Measurements from ENCODE around the gene RAMACL.
"Not testable (repeated sequence)": the region's sequence is repeated elsewhere in the genome, so short reads cannot be mapped to it uniquely, and the experiment has no call there.

RAMACL gene

DNA sequence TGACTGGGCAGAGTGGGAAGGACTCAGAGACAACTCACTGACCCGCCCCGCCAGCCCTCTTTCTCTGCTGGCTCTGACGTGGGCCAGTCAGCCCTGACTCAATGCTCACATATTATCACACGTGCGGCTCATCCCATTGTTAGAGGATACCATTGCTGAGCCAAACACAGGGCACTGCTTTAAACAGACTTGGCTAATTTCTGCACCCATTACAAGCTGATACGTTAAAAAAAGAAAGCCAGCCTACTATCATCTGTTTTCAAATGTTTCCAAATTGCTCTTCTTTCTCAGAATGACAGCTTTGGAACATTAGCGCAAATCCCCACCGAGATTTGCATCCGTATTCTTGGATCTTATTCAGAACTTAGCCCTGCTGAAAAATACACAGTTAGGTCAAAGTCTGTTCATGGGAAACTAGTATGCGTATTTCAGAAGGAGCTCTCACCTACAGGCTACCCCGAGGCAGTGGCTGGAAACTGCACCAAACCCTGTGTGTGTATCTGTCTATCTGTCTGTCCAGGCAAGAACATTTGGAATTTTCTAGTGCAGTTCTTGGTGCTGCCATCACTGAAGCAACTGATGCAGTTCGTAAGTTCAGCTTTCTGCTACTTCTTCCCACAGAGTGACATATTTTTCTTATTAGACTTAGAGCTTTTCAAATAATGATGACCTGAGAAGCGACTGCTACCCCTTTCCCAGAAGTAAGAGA is 32.8 kb downstream of the RAMACL start:
- no peak for DNase-seq

DNA sequence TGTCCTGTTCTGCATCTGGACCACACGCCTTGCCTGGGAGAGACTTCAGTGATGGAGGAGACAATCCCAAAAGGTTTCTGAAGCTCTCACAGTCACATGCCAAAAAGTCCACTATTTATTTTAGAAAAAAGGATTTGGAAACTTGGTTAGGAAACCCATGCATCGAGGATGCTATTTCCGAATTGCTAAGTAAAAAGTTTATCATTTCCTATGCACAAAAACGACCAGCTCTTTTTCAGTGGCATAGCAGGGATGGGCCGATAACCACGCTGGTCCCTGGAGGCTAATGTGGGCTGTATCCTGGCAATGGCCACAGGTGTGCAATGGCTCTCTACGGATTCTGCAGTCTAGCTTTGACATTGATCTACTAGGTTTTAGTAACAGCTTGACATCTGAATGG is 33.9 kb downstream of the RAMACL start:
- no peak for DNase-seq

DNA sequence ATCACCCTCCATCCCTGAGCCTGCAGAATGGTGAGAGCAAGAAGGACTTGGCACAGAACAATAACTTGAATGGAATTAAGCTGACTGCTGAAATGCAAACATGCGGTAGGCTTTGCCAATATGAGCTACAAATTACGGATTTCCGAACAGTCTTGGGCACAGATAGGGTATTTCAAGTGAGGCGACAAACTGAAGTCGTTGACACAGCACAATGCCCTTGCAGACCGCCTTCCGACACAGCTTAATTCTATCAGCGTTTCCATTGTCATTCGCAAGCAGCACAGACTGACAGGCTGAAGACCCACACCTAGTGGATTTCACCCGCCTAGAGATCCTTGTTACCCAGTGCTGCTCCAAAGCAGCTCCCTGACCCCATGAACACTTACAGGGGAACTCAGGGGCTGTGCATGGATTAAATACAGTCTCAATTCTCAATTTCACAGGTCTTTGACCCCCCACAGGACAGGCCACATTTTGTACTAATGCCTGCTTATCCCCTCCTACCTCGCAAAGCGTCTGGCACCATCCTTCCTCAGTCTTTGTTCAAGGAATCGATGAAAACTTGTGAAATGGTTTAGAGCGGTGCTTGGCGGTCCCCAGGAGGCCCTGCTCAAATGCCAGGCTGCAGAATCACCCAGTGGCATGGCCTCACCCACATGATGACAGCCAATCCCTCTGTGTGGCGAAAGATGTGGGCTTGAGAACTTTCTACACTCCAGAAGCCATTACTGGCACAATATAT is 34.6 kb downstream of the RAMACL start:
- no peak for DNase-seq

DNA sequence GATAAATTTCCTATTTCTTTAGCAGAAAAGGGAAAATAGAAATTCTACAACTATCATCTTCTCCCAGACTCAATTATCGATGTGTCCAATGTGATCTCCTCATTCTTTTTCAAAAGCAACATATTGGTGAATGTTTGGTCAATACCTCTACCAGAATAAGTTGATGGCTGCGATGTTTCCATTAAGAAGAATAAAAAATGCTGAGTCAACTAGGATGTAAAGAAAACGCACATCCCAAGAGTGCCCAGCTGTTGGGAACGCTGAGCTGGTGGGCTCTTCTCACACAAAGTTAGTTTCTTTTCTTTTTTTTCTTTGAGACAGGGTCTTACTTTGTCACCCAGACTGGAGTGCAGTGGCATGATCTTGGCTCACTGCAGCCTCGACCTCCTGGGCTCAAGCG is 39.8 kb downstream of the RAMACL start:
- DNase-seq: no peak

DNA sequence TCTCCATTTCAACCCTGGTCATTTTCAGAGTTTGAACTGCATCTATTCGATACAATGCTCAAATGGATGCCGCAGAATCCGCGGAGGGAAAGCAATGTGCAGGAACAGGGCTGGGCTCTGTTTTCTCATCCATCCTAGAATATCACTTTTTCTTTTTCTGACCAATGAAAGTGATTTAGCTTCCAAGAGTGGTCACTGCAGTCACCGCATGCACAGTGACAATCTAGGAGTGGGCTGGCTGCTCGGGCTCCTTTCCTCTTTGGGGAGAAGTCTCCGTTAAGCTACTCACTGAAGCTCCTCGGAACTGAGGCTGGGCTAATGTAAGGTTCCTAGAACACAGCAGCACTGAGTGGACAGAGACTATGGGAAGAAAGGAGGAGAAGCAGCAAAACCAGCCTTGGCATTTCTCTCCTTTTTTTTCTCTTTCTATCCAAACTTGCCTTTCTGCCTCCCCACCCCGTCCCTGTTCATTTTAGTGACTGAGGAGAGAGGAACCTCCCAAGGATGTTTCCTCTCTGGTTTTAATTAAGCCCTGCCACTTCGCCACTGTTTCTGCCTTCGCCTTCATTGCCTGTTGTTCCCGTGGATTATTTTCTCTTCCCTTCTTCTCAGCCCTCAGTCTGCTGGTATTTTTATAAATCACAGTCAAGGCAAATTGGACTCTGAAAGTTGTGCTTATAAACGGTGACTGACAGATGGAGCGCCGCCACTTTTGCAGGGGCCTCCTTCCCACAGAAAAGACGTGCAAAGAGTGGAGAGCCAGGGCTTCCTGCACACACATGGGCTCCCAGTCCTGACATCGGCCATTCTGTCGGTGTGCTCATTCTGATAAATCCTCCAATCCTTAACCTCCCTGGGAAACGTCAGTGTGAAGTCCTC is 41.1 kb downstream of the RAMACL start:
- no peak for DNase-seq

DNA sequence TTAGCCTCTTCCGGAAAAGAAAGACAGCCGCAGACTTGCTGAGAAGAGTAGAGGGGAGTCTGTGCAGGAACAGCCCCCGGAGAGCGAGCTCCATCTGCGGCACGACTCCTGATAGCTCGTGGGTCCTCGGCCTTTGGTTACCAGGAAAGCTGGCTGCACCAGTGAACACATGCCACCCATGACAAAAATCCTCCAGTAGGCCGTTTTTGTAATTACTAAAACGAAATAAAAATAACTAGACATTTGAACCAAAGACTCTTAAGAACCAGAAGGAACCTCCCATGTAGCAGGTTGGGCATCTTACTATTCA is 42.2 kb downstream of the RAMACL start:
- DNase-seq: no peak

DNA sequence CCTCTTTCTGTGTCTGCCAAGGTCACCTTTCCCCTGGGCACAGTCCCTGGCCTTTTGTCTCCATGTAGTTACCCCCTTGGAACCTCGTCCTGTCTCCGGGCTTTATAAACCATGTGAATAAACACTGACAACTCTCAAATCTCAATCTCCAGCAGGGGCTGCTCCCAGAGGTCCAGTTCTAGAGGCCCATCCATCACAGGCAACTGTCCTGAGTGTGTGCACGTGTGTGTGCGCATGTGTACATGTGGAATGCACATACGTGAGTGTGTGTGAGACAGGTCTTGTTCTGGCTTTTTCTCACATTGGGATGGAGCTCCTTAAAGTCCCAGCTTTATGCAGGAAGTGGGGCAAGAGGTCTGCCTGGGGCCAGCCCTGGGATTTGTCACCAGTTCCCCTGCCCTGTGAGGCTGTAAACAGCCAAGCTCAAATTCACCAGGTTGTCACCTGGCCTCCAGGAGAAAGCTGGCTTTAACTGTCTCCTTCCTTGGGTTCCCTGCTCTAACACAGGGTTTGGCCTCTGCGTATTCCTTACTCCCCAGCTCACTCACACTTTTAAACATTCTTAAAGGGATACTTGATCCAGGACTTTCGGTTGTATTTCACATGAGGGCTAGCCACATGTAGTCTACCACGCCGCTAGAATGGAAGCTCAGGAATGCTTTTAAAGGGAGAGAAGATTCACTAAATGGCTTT is 42.7 kb downstream of the RAMACL start:
- DNase-seq: no peak

DNA sequence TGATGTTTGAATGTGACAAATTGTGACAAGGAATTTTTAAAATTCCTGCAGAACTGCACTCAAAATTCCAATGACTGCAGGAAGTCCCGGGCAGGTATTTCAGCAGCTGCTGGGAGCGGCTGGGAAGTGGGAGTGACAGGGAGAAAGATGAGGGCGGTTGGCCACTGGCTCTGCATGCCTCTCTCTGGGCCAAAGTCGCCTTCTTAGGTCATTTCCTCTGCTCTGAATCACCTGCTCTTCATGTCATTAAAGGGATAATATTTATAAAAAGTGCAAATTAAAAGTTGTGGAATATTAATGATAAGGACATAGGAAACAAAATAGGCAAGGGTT is 43.9 kb downstream of the RAMACL start:
- no peak for DNase-seq

DNA sequence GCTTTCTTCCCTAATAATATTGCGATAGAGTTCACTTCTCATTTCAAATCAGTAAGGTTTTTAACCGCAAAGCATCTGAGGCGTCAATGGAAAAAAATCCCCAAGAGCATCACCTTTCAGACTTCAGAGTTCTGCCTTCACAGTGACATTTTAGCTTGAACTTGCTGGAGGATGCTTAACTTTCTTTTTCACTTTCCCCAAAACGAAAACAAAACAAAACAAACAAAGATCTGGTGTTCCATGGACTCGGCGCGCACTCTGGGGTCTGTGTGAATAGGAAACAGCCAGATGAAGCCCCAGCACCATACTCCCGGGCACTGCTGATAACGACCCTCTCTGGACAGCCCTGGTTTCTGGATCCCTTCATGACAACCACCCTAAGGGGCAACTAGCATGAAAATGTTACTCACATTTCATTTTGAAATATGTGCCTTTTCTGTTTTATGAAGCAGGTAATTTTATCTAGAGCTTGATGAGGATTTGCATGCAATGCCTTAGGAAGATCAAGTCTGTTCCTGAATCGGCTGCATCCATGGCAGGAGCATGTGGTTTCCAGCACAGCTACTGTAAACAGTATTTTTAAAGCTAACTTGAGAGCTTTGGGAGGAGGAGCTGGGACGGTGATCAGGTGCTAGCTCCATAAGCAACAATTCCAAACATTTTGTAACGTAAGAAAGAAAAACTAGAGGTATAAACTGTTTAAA is 44.5 kb downstream of the RAMACL start:
- no peak for DNase-seq

DNA sequence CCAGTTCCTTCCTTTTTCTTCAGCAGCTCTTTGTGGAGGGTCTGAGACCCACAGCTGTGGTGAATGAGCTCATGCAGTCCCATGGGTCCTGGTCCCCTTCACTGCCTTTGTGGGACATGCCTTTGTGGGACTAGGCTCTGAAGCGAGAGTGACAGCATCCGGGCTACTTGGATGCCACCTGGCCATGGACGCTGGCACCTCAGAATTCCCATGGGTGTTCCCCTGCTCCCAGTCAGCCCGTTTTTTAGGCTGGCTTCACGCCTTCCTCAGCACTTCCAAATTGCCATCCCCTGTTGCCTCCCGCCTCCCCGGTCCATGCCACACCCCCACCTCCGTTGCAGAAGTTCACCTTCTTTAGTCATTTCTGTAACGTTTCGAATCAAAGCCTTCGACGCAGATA is 45.1 kb downstream of the RAMACL start:
- no peak for DNase-seq

DNA sequence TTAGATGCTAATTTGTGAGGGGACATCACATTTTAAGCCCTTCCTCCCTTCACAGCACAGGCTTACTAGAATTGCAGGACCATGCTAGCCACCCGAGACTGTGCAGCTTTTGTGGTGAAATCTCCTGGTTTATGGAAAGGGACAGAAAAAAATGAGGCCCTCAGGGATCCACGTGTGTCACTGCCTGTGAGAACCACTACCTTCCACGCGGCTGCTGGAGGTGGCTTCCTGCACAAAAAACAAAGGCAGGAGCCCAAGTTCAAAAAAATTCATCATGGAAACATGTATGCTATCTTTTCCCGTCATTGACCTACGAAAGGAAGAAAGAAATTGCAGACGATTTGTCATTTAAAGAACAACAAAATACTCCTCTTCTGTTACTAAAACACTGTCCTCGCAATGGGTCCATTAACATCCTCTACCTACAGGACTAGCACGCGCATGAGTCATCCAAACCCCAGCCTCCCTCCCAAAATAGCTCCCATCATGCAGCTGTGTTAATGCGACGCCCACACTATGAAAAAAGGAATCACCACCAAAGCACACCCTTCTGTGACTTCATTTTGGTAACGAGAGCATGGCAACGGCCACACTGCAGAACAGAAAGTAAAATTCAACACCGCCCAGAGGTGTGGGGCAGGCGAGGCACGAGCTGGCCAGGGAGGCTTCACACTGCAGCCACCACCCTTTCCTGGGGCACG is 45.7 kb downstream of the RAMACL start:
- no peak for DNase-seq

DNA sequence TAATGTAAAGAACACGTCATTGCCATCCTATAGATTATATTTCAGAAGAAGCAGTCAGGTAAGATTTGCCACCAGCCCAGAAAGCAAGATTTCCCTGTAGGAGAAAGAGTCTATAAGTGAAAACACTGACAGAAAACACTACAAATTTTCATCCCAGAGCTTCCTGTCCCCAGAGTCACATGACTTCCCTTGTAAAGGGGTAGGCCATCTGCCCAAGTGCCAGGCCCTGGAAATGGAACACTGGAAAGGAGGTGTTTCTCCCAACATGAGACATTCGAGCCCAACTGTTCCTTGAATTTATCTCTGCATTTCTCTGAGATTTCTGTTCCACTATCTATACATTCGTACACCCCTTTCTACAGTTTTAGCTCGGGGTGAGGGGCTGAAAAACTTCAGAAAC is 46.9 kb downstream of the RAMACL start:
- no peak for DNase-seq

DNA sequence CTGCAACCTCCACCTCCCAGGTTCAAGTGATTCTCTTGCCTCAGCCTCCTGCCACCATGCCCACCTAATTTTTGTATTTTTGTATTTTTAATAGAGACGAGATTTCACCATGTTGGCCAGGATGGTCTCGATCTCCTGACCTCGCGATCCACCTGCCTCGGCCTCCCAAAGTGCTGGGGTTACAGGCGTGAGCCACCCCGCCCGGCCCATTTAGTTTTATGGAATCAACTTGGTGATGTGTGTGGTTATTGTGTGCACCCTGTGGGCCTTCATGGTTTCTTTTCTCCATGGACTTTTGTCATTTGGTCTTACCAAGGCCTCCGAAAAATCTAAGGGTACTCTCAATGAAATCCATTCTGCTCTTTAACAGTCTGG is 47.5 kb downstream of the RAMACL start:
- DNase-seq: not testable (repeated sequence)

DNA sequence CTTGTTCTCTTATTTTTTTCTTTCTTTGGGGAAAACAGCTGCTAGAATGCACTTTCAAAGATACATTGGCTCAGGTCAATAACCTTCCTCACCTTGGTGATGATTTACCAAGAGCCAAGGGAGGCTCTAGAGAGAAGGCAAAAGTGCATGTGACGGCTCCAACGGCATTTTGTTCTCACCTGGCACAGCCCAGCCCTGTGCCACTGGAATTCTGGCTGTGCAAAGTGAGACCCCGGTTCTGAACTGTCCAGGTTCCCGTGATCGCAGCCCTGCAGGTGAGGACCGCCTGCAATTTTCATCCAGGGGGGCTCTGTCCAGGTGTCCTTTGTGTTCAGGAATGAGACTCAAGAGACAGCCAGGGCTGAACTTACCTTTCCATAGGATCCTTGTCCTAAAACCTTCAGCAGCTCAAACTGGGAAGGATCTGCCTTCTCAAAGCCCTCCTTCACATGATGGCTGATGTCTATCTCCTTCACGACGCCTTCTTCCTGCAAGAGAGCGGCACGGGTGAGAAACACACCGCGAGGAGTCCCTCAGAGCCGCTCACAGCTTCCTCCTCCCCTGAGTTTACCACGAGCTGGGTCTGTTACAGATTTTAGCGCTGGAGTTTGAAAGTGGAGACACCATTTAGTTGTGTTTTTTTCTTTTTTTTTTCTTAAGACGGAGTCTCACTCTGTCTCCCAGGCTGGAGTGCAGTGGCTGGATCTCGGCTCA is 48.0 kb downstream of the RAMACL start:
- no peak for DNase-seq

DNA sequence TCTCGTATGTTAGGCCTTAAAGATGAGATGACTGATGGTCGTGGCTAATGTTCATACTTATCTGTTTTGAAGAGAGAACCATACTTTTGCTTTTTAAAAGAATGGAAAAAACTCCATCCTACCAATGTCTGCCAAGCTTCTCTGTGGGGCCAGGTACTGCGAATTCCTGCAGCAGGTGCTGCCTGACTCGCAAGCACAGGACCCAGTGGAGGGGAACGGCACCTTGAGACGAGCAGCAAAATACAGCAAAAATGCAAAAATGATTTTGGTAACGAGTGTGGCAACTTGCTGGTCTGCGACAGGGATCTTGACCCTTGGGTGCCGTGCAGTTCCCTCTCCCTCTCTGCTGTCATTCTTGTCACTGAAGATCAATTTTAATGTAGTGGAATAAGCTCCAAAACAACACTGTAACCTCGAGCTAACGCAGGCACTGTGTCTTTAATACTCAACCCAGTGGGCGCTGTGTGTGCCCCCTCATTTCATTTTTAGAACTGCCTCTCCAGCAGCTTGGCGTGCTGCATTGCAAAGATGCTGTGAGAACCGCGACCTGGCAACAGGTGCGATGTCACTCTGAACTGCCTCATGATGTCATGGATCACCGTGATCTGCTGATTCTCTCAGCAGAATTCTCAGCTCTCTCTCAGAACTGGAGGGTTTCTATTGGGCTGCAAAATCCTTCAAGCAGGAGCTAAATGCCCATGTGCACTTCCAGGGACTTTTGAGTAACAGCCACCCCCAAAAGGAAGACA is 51.6 kb downstream of the RAMACL start:
- no peak for DNase-seq

DNA sequence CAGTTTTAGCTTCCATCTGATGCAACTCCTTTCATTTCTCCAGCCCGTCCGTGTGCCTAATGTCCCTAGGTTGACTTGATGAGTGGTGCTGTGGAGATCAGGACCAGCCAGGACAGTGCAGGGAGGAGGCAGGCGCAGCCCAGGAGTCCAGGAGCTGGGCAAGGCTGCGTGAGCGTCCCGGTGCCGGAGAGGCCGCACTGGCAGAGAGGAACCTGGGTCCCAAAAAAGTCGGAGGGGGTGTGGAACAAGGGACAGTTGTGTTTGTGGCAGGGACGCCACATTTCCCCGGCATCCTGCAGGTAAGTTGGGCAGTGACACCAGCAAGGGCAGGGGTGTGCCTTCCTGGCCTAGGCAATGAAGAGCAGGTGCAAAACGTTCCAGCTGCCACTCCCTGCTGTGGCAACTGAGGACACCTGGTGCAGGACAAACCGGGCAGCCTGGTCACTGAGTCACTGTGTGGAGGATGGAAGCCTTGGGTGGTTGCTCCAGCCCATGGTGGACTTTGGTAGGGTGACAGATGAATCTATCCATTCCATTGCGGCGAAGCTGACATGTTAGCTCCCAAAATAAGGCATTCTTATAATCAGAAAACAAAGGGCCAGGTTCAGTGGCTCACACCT is 53.2 kb downstream of the RAMACL start:
- DNase-seq: peak; percentile 68
